Measurements from ENCODE around the gene OSBPL10. TPM values are rescaled to one million over a fixed set of nuclear protein-coding genes. Genes with fewer than 3 reads are reported as not detected.

Gene OSBPL10
- total and polyA plus RNA-seq, 4 experiments from 2014 or later: 0.95 TPM; not detected in 3

DNA sequence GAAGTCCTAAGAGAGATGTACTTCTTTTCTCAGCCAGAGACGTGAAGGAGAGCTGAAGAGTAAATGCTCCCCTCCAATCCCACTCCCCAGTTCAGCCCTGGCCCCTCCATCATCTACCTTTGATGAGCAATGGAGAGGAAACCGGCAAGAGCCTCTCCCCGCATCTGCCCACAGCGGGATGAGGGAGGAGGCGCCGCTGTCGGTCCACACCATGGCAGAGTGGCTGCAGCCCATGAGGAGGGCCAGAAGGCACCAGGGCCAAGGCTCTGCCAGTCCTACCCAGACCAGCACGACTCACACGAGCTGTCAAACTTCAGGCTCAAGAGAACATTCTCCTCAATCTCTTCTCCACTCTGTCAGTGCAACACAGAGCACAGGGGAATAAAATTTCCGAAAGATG, 129.8 kb downstream of the OSBPL10 start:
- no peaks in the 10 kb centered on the region for H3K9me3 ChIP-seq (ENCODE audit: control insufficient read depth in 1 of 2, low read length in 2 of 2)
- no peaks in the 10 kb centered on the region for H3K36me3 Mint-ChIP-seq
- CTCF ChIA-PET (ENCODE audit: partially characterized antibody): no interaction called here
- H3K4me1 ChIP-seq (ENCODE audit: insufficient read depth, low read length): no peaks in the 10 kb centered on the region
- H3K4me3 Mint-ChIP-seq: no peak overlapping the region
- H3K27me3 Mint-ChIP-seq: peaks cover 3 to 4% of the 10 kb centered on the region in 2 donors
- no peak overlapping the region for H3K27ac Mint-ChIP-seq
- H3K36me3 ChIP-seq (ENCODE audit: insufficient read depth, low read length): no peaks in the 10 kb centered on the region
- H3K4me1 Mint-ChIP-seq: no peaks in the 10 kb centered on the region
- H3K27ac ChIP-seq (ENCODE audit: low read depth, low read length): no peak overlapping the region
- DNase-seq: no peak
- POLR2A ChIA-PET (ENCODE audit: partially characterized antibody): no interaction called here
- intact Hi-C loops (cut with micrococcal nuclease): no loop called here
- no peaks in the 10 kb centered on the region for H3K27me3 ChIP-seq (ENCODE audit: insufficient read depth, low read length)
- H3K9me3 Mint-ChIP-seq: no peaks in the 10 kb centered on the region
- no peak overlapping the region for H3K4me3 ChIP-seq (ENCODE audit: low read length in 2 of 2)

DNA sequence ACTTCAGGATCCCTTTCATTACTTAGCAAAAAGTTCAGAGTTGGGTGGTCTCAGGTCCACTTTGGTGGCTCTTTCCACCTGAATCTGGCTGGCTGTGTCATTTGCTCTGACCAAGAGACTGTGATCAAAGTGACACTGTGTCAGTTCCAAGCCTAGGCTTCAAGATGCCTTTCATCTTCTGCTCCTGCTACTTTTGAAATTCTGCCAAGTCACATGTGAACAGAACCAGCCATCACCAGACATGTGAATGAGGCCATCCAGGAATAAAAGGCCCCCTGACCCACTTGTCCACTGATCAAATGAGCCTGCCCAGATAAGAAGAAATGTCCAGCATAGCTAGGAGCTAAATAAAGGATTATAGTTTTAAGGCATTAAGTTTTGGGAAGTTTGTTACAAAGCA, 132.2 kb downstream of the OSBPL10 start:
- Mint-ChIP-seq H3K27me3 (peaks cover 3 to 6% of the 10 kb centered on the region in 2 donors), H3K36me3 (no peaks in the 10 kb centered on the region), H3K4me1 (no peaks in the 10 kb centered on the region), H3K27ac (no peak overlapping the region), H3K9me3 (no peaks in the 10 kb centered on the region), H3K4me3 (no peak overlapping the region)
- ChIA-PET CTCF (ENCODE audit: partially characterized antibody) (no interaction called here), POLR2A (ENCODE audit: partially characterized antibody) (no interaction called here)
- intact Hi-C loops (cut with micrococcal nuclease): no loop called here
- Histone ChIP-seq H3K36me3 (ENCODE audit: insufficient read depth, low read length) (no peaks in the 10 kb centered on the region), H3K27ac (ENCODE audit: low read depth, low read length) (no peak overlapping the region), H3K4me1 (ENCODE audit: insufficient read depth, low read length) (no peaks in the 10 kb centered on the region), H3K9me3 (ENCODE audit: control insufficient read depth in 1 of 2, low read length in 2 of 2) (no peaks in the 10 kb centered on the region), H3K27me3 (ENCODE audit: insufficient read depth, low read length) (no peaks in the 10 kb centered on the region), H3K4me3 (ENCODE audit: low read length in 2 of 2) (no peak overlapping the region)
- no peak for DNase-seq

DNA sequence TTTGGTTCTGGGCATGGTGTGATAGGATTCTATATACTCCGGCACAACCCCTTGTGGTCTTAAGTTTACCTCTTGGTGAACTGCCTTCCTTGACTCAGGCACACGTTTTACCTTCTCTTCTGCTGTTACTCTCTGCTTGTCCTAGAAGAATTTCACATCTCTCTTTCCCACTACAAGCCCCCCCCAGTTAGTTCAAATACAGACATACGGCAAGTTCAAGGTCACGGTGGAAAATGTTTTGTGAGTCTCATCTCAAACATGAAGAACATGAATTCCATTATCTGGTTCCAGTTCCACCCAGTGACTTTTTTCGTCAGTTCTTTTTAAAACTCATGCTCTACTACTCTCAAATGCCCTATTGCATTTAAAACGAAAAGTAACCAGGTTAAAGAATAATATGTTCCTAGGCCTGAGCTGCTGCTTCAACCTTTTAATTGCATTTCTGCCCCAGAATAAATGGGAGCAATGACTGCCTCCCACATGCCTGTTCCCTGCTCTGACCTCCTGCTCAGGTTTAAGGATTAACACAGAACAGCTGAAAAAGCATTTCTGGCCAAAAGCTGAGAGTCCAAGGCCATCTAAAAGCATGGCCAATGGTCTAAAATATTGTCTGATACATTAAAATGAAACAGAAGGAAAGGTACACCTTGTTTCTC, 132.8 kb downstream of the OSBPL10 start:
- POLR2A ChIA-PET (ENCODE audit: partially characterized antibody): no interaction called here
- no peak overlapping the region for H3K27ac ChIP-seq (ENCODE audit: low read depth, low read length)
- Mint-ChIP-seq H3K4me1 (no peaks in the 10 kb centered on the region), H3K27me3 (peaks cover 4 to 6% of the 10 kb centered on the region in 2 donors), H3K9me3 (no peaks in the 10 kb centered on the region), H3K4me3 (no peak overlapping the region), H3K36me3 (no peaks in the 10 kb centered on the region), H3K27ac (no peak overlapping the region)
- H3K27me3 ChIP-seq (ENCODE audit: insufficient read depth, low read length): no peaks in the 10 kb centered on the region
- CTCF ChIA-PET (ENCODE audit: partially characterized antibody): no interaction called here
- H3K9me3 ChIP-seq (ENCODE audit: control insufficient read depth in 1 of 2, low read length in 2 of 2): no peaks in the 10 kb centered on the region
- intact Hi-C loops (cut with micrococcal nuclease): no loop called here
- no peaks in the 10 kb centered on the region for H3K4me1 ChIP-seq (ENCODE audit: insufficient read depth, low read length)
- no peak for DNase-seq
- no peak overlapping the region for H3K4me3 ChIP-seq (ENCODE audit: low read length in 2 of 2)
- no peaks in the 10 kb centered on the region for H3K36me3 ChIP-seq (ENCODE audit: insufficient read depth, low read length)

DNA sequence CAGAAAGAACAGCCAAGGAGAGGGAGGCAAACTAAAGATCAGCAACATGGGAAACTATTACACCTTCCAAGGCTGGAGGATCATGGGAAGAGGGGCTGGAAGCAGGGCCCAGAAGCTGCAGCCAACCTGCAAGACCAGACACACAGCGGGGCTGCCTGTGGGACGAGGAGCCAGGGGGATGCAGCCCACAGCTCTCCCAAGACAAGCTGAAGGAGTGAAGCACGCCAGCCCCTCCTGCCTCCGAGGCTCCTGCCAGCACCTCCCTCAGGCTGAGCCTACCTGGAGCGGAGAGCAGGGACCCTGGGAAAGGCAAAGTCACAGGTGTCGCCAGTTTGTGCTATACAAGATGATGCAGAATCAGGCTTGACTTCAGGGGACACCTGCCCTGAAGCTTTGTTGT, 133.3 kb downstream of the OSBPL10 start:
- Mint-ChIP-seq H3K36me3 (no peaks in the 10 kb centered on the region), H3K27ac (no peak overlapping the region), H3K9me3 (no peaks in the 10 kb centered on the region), H3K27me3 (peaks cover 5 to 6% of the 10 kb centered on the region in 2 donors), H3K4me1 (no peaks in the 10 kb centered on the region), H3K4me3 (no peak overlapping the region)
- POLR2A ChIA-PET (ENCODE audit: partially characterized antibody): no interaction called here
- Histone ChIP-seq H3K27me3 (ENCODE audit: insufficient read depth, low read length) (no peaks in the 10 kb centered on the region), H3K27ac (ENCODE audit: low read depth, low read length) (no peak overlapping the region), H3K4me3 (ENCODE audit: low read length in 2 of 2) (no peak overlapping the region), H3K36me3 (ENCODE audit: insufficient read depth, low read length) (no peaks in the 10 kb centered on the region), H3K4me1 (ENCODE audit: insufficient read depth, low read length) (no peaks in the 10 kb centered on the region), H3K9me3 (ENCODE audit: control insufficient read depth in 1 of 2, low read length in 2 of 2) (no peaks in the 10 kb centered on the region)
- DNase-seq: no peak
- CTCF ChIA-PET (ENCODE audit: partially characterized antibody): no interaction called here
- intact Hi-C loops (cut with micrococcal nuclease): no loop called here

DNA sequence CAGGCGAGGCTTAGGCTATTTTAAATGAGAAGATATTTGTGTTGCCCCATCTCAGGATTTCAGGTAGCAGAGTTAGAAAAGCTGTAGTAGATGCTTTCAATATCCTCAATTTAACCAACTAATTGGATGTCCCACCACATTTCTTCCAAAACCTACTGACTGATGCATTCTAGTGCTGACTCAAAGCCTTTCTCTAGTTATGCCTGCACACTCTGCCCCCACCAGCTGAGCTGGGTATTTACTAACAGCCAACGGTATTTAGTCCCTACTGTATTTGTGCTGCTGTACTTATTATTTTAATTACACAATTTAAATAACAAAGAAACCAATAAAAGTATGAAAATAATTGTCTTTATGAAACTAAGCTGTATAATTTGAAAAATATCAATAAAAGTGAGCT, 139.5 kb downstream of the OSBPL10 start:
- CTCF ChIA-PET (ENCODE audit: partially characterized antibody): no interaction called here
- Mint-ChIP-seq H3K4me3 (no peak overlapping the region), H3K27me3 (peaks cover 2% of the 10 kb centered on the region in 2 donors), H3K9me3 (peaks cover 0 to 4% (median 0%) of the 10 kb centered on the region in 8 donors), H3K27ac (no peak overlapping the region), H3K36me3 (no peaks in the 10 kb centered on the region), H3K4me1 (no peaks in the 10 kb centered on the region)
- Histone ChIP-seq H3K27me3 (ENCODE audit: insufficient read depth, low read length) (no peaks in the 10 kb centered on the region), H3K9me3 (ENCODE audit: control insufficient read depth in 1 of 2, low read length in 2 of 2) (no peaks in the 10 kb centered on the region), H3K36me3 (ENCODE audit: insufficient read depth, low read length) (no peaks in the 10 kb centered on the region), H3K27ac (ENCODE audit: low read depth, low read length) (no peak overlapping the region), H3K4me1 (ENCODE audit: insufficient read depth, low read length) (no peaks in the 10 kb centered on the region), H3K4me3 (ENCODE audit: low read length in 2 of 2) (no peak overlapping the region)
- DNase-seq: no peak
- POLR2A ChIA-PET (ENCODE audit: partially characterized antibody): no interaction called here
- intact Hi-C loops (cut with micrococcal nuclease): no loop called here

DNA sequence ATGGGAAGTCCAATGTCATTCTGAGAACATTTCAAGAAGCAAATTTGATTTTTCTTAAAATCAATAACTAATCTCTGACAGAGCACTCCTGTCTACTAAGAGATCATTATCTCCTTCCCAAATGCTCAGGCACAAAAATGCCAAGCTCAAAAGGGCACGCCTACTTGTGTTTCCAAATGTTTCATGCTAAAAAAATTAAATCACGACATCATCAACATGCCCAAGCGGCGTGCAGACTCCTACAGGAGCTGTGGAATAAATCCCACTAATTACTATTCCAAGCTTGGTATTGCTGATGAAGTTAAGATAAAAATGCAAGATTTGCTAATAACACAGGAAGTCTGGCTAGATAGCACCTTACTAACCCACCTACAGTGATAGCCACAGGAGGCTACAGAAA, 140.8 kb downstream of the OSBPL10 start:
- intact Hi-C loops (cut with micrococcal nuclease): no loop called here
- no peak for DNase-seq
- H3K27me3 ChIP-seq (ENCODE audit: insufficient read depth, low read length): no peaks in the 10 kb centered on the region

DNA sequence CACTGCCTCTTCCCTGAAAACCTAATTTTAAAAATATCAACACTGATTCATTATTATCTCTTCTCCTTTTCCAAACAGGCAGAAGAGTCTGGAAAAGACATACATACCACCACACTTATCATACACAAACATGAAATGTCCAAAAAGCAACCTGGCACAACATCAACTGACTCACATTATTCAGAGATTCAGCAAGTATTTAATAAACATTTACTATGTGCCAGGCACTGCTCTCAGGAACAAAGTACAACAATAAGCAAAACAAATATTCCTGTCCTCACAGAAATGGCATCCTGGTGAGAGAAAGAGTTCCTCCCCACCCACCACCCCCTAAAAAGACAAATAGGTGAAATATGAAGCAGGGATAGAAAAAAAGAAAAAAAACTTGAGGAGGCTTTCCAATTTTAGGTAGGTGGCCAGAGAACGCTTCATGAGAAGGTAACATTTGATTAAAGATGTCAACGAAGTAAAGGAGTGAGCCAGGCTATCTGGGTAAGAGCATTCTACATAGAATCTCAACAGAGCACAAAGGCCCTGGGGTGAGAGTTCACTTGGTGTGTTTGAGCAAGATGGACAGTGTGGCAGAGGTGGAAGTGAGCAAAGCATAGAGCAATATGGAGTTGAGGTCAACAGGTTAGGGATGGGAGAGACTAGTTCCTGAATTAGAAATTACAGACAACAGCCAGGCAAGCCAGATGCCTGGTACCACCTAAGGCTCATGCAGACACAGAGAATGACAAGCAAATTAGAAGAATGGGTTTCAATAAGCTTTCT, 141.7 kb downstream of the OSBPL10 start:
- no peaks in the 10 kb centered on the region for H3K4me1 Mint-ChIP-seq
- Histone ChIP-seq H3K27ac (ENCODE audit: low read depth, low read length) (no peak overlapping the region), H3K4me3 (ENCODE audit: low read length in 2 of 2) (no peak overlapping the region), H3K27me3 (ENCODE audit: insufficient read depth, low read length) (no peaks in the 10 kb centered on the region), H3K36me3 (ENCODE audit: insufficient read depth, low read length) (no peaks in the 10 kb centered on the region), H3K4me1 (ENCODE audit: insufficient read depth, low read length) (no peaks in the 10 kb centered on the region), H3K9me3 (ENCODE audit: control insufficient read depth in 1 of 2, low read length in 2 of 2) (no peaks in the 10 kb centered on the region)
- DNase-seq: no peak
- H3K36me3 Mint-ChIP-seq: no peaks in the 10 kb centered on the region
- H3K4me3 Mint-ChIP-seq: peak overlapping the region in 1 of 8 donors; percentile 7
- H3K27me3 Mint-ChIP-seq: peaks cover 0 to 2% of the 10 kb centered on the region in 2 donors
- H3K9me3 Mint-ChIP-seq: peaks cover 0 to 4% (median 0%) of the 10 kb centered on the region in 8 donors
- no peak overlapping the region for H3K27ac Mint-ChIP-seq
- ChIA-PET POLR2A (ENCODE audit: partially characterized antibody) (no interaction called here), CTCF (ENCODE audit: partially characterized antibody) (no interaction called here)
- intact Hi-C loops (cut with micrococcal nuclease): no loop called here

More for the DNA sequence above, 140.8 kb downstream of the OSBPL10 start:
- Mint-ChIP-seq H3K27me3 (peaks cover 0 to 2% of the 10 kb centered on the region in 2 donors), H3K4me3 (no peak overlapping the region), H3K36me3 (no peaks in the 10 kb centered on the region), H3K4me1 (no peaks in the 10 kb centered on the region), H3K9me3 (peaks cover 0 to 4% (median 0%) of the 10 kb centered on the region in 8 donors), H3K27ac (no peak overlapping the region)
- Histone ChIP-seq H3K36me3 (ENCODE audit: insufficient read depth, low read length) (no peaks in the 10 kb centered on the region), H3K9me3 (ENCODE audit: control insufficient read depth in 1 of 2, low read length in 2 of 2) (no peaks in the 10 kb centered on the region), H3K4me3 (ENCODE audit: low read length in 2 of 2) (no peak overlapping the region), H3K27ac (ENCODE audit: low read depth, low read length) (no peak overlapping the region), H3K4me1 (ENCODE audit: insufficient read depth, low read length) (no peaks in the 10 kb centered on the region)
- ChIA-PET POLR2A (ENCODE audit: partially characterized antibody) (no interaction called here), CTCF (ENCODE audit: partially characterized antibody) (no interaction called here)
